HL-60 (cell line): Measurements from ENCODE around the gene INTS11.

Experiments used
- DNase-seq, 2 experiments: peaks; one replicate each; pipeline ENCODE4 v3.0.0-alpha.2; 2010 to 2020; ENCODE audit warnings: low read depth in 1 of 2, low spot score in 1 of 2
- H3K27ac ChIP-seq: fragments of 250-450 bp; sonication (Bioruptor Pico); replicated peaks from 2 replicates; pipeline ENCODE4 v1.5.1; 2020; ENCODE audit warnings: mild to moderate bottlenecking, moderate library complexity
- H3K27me3 ChIP-seq: fragments of 250-450 bp; sonication (Bioruptor Pico); 2 replicates; pipeline ENCODE4 v1.5.1; 2021; ENCODE audit warnings: mild to moderate bottlenecking, moderate library complexity; ENCODE audit not compliant: insufficient read depth, poor library complexity, severe bottlenecking
- H3K4me3 ChIP-seq: replicated peaks from 2 replicates; pipeline ENCODE4 v1.5.1; 2011; ENCODE audit warnings: mild to moderate bottlenecking, control low read depth, low read length; ENCODE audit not compliant: insufficient read depth
- GABPA ChIP-seq: IDR thresholded peaks from 2 replicates; pipeline ENCODE4 v1.6.1; 2012; ENCODE audit warnings: low read depth
- POLR2AphosphoS5 ChIP-seq: IDR thresholded peaks from 2 replicates; pipeline ENCODE4 v1.6.1; 2012; ENCODE audit warnings: low read depth
- SPI1 ChIP-seq: IDR thresholded peaks from 2 replicates; pipeline ENCODE4 v1.6.1; 2012; ENCODE audit warnings: low read depth, mild to moderate bottlenecking, borderline replicate concordance
- TF ChIP-seq, protein P1 (sequence below): IDR thresholded peaks from 2 replicates; pipeline ENCODE4 v1.6.1; 2012; ENCODE audit warnings: low read depth; ENCODE audit not compliant: insufficient replicate concordance
- TF ChIP-seq, protein P2 (sequence below): IDR thresholded peaks from one replicate; pipeline ENCODE4 v1.5.1; 2011; ENCODE audit warnings: low read length, control low read depth, inconsistent platforms; ENCODE audit not compliant: insufficient read depth

INTS11 gene

DNA sequence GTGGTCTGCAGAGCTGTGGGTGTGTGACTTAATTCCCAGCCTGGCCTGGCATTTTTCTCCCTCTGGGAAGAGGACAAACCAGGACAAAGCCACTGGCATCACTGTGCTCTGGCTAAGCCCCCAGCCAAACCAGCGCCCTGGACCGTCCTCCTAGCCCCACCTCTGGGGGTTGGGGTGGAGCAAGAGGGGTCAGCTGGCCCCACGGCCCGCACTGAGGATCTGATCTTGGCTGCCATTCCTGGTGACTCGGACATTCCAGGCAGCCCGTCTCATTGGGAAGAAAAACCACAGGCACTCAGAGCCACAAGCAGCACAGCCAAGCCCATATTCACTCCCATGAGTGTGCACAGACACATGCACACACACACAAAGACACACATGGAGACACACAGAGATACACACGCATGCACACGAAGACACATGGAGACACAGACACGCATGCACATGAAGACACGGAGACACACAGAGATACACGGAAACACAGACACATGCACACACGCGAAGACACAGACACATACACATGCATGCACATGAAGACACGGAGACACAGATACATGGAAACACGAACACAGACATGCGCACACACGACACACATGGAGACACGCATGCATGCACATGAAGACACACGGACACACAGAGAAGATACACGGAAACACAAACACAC is 36.2 kb upstream of the INTS11 start:
- peaks cover 19% of the 10 kb centered on the region for H3K27me3 ChIP-seq
- TF ChIP-seq GABPA (no peak), POLR2AphosphoS5 (no peak), SPI1 (no peak)
- TF ChIP-seq, protein P1, sequence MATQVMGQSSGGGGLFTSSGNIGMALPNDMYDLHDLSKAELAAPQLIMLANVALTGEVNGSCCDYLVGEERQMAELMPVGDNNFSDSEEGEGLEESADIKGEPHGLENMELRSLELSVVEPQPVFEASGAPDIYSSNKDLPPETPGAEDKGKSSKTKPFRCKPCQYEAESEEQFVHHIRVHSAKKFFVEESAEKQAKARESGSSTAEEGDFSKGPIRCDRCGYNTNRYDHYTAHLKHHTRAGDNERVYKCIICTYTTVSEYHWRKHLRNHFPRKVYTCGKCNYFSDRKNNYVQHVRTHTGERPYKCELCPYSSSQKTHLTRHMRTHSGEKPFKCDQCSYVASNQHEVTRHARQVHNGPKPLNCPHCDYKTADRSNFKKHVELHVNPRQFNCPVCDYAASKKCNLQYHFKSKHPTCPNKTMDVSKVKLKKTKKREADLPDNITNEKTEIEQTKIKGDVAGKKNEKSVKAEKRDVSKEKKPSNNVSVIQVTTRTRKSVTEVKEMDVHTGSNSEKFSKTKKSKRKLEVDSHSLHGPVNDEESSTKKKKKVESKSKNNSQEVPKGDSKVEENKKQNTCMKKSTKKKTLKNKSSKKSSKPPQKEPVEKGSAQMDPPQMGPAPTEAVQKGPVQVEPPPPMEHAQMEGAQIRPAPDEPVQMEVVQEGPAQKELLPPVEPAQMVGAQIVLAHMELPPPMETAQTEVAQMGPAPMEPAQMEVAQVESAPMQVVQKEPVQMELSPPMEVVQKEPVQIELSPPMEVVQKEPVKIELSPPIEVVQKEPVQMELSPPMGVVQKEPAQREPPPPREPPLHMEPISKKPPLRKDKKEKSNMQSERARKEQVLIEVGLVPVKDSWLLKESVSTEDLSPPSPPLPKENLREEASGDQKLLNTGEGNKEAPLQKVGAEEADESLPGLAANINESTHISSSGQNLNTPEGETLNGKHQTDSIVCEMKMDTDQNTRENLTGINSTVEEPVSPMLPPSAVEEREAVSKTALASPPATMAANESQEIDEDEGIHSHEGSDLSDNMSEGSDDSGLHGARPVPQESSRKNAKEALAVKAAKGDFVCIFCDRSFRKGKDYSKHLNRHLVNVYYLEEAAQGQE = no peak
- TF ChIP-seq, protein P2, sequence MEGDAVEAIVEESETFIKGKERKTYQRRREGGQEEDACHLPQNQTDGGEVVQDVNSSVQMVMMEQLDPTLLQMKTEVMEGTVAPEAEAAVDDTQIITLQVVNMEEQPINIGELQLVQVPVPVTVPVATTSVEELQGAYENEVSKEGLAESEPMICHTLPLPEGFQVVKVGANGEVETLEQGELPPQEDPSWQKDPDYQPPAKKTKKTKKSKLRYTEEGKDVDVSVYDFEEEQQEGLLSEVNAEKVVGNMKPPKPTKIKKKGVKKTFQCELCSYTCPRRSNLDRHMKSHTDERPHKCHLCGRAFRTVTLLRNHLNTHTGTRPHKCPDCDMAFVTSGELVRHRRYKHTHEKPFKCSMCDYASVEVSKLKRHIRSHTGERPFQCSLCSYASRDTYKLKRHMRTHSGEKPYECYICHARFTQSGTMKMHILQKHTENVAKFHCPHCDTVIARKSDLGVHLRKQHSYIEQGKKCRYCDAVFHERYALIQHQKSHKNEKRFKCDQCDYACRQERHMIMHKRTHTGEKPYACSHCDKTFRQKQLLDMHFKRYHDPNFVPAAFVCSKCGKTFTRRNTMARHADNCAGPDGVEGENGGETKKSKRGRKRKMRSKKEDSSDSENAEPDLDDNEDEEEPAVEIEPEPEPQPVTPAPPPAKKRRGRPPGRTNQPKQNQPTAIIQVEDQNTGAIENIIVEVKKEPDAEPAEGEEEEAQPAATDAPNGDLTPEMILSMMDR = no peak
- no peak overlapping the region for H3K4me3 ChIP-seq
- no peak overlapping the region for H3K27ac ChIP-seq
- DNase-seq = no peak

DNA sequence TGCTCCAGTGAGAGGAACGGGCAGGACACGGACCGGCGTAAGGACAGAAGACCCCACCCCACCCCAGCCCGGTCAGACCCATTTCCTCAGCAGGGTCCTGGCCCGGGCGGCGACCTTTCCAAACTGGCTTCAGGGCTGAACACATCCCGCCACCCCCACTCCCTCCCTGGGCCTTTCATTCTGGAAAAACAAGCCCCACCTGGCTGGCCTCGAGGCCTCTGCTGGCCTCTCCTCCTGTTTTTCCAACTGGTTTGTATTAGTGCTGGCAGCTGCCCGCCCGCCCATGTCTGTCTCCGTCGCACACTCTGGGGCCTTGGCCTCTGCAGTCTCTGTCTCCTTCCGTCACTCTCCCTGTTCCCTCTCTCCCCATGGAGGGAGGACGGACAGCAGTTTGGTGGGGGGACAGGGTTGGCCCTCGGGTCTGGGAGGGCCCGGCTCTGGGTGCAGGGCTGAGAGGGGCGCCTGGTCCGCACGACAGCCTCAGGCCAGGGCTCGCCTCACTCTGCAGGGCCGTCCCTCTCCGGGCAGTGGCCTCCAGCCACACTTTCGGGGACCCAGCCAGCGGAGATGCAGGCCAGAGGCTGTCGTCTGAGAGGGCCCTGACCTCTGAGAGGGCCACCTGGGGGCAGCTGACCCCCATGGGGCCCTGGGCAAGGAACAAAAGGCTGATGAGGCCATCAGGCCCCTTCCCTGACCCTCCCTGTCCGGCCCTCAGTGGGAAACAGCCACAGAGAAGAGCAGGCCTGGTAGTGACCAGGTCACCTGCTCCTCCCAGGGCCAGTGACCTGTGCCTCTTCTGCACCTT is 35.4 kb upstream of the INTS11 start:
- TF ChIP-seq, protein P2 = no peak
- TF ChIP-seq SPI1 = no peak
- TF ChIP-seq, protein P1 = no peak
- DNase-seq = no peak
- no peak overlapping the region for H3K4me3 ChIP-seq
- H3K27me3 ChIP-seq = peaks cover 19% of the 10 kb centered on the region
- H3K27ac ChIP-seq = no peak overlapping the region

DNA sequence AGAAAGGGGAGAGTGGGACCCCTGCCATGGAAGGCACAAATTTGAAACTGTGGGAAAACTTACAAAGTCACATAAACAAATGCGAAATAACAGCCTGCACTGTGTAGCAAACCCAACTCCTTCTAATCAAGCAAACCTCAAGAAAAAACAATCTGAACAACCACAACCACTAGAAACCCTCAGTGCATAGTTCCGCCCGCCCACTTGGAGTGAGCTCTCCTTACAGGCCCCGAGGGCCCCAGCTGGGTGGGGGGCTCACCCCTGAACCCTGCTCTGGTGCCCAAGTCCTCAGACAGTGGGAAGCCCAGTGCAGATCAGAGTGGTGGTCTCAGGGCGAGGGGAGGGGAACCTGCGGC is 34.8 kb upstream of the INTS11 start:
- Histone ChIP-seq H3K27me3 (peaks cover 24% of the 10 kb centered on the region), H3K4me3 (no peak overlapping the region), H3K27ac (no peak overlapping the region)
- no peak for DNase-seq
- TF ChIP-seq, protein P2 = no peak
- TF ChIP-seq SPI1 = no peak
- TF ChIP-seq GABPA = no peak
- TF ChIP-seq, protein P1 = no peak
- no peak for TF ChIP-seq POLR2AphosphoS5
